ENCODE data around the gene SEMG1.

The SEMG1 gene

GRCh38 chr20:45223136-45223535 is 16.3 kb downstream of the SEMG1 start:
- DNase-seq, result no peak

DNA sequence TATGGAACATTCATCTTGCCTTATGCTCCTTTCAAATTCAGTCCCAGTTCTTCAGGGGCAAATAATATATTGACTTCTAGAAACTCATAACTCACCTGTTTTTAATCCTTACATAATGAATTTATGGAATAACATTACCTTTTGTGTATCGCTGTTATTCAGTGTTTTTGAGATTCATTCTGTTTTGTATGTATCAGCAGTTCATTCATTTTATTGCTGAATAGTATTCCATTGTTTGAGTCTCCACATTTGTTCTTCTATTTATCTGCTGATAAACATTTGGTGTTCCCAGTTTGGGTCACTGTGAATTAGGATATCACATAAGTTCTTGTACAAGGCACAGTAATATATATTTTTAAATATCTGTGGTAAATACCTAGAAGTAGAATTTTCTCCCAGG is 19.5 kb downstream of the SEMG1 start:
- DNase-seq, result no peak

DNA sequence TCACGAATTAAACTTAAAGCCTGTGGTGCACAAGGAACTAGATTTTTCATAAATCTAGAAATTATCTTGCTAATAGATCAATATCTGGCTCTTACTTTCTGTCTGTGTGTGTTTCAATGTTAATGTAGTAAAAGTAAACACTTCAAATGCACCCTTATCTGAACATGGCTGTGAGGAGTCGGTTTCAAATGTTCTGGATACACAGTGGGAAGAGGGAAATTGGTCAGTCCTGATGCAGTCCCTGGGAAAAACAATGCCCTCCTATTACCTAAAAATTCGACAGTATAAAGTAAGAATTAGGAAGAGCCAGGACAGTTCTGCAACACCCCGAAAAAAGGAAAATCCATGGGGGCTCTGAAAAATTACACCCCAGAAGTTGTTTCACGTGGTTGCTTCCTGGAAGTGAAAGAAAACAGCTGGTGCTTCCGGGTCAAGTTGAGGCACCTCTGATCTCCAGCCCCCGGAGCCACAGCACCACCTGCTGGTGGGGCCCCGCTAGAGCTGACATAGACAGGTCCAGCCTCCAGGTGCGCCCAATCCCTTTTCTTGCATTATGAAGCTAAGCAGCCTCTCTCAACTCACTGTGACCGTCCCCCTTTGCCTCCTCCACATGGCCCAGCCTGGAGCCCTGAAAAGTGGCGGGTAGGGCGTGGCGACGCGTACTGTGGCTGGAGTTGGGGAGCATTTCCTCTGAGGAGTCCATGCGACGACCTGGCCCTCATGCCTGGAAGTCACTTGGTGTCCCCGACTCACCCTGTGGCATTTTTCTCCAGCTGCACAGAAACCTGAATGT is 22.6 kb downstream of the SEMG1 start:
- peak; percentile 11 for DNase-seq

- DNase-seq, result no peak
These were observed 23.8 kb downstream of the SEMG1 start for GRCh38 chr20:45230631-45231030.

- DNase-seq, result no peak
These were observed 29.2 kb downstream of the SEMG1 start for GRCh38 chr20:45235995-45236394.

GRCh38 chr20:45238139-45238538 is 31.3 kb downstream of the SEMG1 start:
- DNase-seq, result no peak

- DNase-seq, result no peak
These were observed 39.3 kb downstream of the SEMG1 start for GRCh38 chr20:45246109-45246508.

DNA sequence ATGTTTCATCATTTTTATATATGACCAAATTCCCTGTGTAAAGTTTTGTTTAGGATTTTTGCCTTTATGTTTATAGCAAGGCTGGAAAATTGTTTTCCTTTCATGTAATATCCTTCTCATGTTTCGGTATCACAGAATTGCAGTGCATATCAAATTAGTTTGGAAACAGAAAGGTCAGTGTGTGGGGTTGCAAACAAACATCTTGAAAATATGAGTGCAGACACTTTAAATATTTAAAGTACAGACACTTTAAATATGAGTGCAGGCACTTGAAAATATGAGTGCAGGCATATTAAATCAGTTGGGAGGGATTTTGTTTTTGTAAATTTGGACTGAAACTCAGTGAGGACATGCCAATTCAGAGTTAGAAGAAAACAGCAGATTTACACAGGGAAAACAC is 41.0 kb downstream of the SEMG1 start:
- DNase-seq, result no peak

DNA sequence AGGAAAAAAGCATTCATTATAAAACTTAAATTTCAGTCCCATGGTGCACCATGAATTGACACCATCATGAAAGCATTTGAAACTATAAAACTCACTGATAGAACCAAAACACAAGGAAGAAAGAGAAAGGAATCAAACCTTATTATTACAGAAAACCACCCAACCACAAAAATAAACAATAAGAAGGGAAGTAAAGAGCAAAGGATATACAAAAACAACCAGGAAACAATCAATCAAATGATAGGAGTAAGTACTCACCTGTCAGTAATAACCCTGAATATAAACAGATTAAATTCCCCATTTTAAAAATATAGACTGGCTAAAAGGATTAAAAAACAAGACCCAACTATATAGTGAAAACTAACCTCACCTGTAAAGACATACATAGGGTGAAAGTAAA is 41.8 kb downstream of the SEMG1 start:
- DNase-seq, result no peak

DNA sequence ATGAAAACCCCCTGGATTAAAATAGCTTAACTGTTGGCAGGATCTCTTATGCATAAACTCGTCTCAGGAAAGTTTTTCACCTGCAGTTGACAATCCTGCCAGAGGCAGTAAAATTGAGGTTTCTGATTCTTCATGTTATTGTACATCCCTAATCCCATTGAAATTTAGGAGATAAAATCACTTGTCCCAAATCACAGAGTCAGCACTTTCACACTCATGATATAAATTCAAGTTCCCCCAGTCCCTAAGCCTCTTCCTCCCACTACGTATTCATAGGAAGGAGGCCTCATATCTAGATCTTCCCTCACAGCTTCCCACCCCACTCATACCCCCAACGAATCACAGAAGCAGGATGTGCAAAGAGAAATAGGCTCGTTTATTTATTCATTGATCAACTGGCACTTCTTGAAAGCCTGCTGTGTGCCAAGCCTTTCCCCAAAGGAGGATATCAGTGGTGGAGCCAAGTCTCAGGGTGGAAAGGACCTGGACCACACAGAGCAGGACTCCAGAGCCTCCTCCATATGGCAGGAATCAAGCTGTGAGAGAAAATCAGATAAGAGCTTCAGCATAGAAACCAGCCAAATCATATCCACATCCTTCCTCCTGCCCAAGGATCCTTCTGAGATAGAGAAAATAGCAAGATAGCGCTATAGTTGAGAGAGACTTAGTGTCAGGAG is 45.2 kb downstream of the SEMG1 start:
- no peak for DNase-seq

DNA sequence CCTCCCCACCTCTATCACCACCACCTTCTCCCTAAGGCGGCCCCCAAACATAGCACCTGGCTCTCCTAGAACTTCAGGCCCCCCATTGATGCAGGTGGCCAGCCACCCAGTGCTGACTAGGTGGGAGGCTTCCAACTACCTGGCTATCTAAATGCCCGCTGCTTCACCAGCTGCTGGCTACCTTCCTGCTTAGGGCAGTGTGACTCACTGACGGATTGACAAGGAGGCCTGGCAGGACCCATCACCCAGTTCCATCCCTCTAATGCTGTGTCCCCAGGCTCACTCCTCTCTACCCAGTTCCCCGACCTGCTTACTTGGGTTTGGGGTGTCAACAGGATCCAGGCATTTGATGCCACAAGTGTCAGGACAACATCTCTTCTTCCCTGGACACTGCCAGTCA is 46.4 kb downstream of the SEMG1 start:
- no peak for DNase-seq

GRCh38 chr20:45254383-45255262 is 47.8 kb downstream of the SEMG1 start, which contains the start of gene SLPI:
Gene SLPI (minus strand): TSS chr20:45254564. CDS start chr20:45254543, 21 bp downstream.
- no peak for DNase-seq

DNA sequence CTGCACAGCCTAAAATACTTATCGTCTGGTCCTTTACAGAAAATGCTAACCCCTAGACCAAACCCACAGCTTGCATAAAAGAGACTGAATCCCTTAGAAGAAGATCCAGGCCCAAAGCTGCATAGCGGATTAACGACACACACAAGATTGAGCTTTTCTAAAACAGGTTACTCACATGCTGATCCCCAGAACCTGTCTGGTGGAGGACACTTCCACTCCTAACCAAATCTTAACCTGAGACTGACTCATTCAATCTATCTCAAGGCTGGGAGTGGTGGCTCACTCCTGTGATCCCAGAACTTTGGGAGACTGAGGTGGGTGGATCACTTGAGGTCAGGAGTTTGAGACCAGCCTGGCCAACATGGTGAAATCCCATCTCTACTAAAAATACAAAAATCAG is 50.3 kb downstream of the SEMG1 start:
- DNase-seq, result no peak

DNA sequence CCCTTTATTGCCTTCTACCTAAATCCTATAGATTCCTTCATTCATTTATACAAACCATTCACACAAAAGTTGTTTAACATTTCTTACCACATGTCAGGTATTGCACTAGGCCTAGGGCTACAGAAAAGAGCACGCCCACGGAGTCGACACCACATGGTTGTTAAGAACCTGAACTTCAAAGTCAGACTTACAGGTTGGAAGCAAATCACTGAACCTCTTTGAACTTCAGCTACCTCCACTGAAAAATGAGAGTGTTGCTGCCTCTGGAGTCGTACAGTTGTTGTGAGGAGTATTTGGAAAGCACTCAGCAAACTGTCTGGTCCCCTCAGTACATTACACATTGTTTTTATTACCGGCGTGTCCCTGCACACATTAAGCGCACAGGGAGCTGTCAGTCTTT is 50.9 kb downstream of the SEMG1 start:
- DNase-seq, result no peak

DNA sequence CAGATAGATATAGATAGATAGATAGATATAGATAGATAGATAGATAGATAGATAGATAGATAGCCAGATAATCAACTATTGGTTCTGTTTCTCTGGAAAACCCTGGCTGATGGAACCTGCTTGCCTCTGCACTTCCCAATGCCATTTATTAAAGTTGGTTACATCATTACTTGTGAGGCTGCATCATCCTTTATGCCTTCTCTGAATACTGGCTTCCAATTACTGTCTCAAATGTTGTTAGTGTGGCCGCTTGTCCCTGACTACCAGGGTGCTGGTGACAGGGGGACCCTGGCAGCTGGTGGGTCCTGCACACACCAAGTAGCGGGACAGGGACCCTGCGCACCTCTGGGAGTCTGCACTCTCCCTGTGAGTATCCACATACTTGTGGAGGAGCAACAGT is 51.4 kb downstream of the SEMG1 start:
- DNase-seq, result no peak

DNA sequence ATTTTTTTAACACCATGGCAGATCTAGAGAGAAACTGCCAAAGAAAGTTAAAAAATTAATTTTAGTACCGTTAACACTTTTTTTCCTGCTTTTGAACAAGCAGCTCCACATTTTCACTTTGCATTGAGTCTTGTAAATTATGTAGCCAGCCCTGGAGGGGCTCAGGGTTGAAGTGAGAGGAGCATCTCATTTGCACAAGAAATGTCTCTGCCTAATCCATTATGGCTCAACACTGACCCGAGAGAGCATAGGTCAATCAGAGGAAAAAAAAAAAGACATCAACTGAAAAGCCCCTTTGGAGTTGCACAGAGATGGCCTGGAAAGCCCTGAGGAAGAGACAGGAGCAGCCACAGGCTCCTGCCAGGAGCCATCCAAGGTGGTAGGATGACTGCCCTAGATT is 51.8 kb downstream of the SEMG1 start:
- no peak for DNase-seq

Data from NCI-H345 (cell line).